Posterior cingulate gyrus (tissue), 11 donors: ENCODE data around the gene LIG1.
"Not testable (repeated sequence)": the region's sequence is repeated elsewhere in the genome, so short reads cannot be mapped to it uniquely, and the experiment has no call there.

Source experiments
- DNase-seq, 10 donors: peaks; one replicate each; pipeline versions ENCODE4 v3.0.0 to v3.0.0-alpha.2; 2020 to 2021; ENCODE audit warnings: mixed read lengths in 3 of 10
- intact Hi-C: fragments of 100-400 bp; cut with DNase I; formaldehyde crosslinking; loops from one replicate; pipeline ENCODE4 v1.15.1; 2023

The LIG1 gene

GRCh38 chr19:48123907-48124651 is 46.1 kb downstream of the LIG1 start:
- intact Hi-C loops: no loop called here
- DNase-seq: no peak

- intact Hi-C loops: no loop called here
- DNase-seq: peak in 1 of 10 donors; percentile 42
Measured at GRCh38 chr19:48122421-48122820, 47.7 kb downstream of the LIG1 start.

GRCh38 chr19:48121909-48122371 is 48.2 kb downstream of the LIG1 start:
- intact Hi-C loops: no loop called here
- DNase-seq: no peak

- DNase-seq: peak in 1 of 10 donors; percentile 64
- intact Hi-C loops: no loop called here
Measured at GRCh38 chr19:48121066-48121465, 49.1 kb downstream of the LIG1 start.

GRCh38 chr19:48120505-48120904 is 49.6 kb downstream of the LIG1 start:
- no peak for DNase-seq
- intact Hi-C loops: no loop called here

- peak in 1 of 10 donors; percentile 67 for DNase-seq
- intact Hi-C loops: no loop called here
Measured at GRCh38 chr19:48118131-48118517, 52.0 kb downstream of the LIG1 start.

- peak in 2 of 10 donors; percentile 72 to 75 for DNase-seq
- intact Hi-C loops: no loop called here
Measured at GRCh38 chr19:48117515-48118130, 52.5 kb downstream of the LIG1 start.

- intact Hi-C loops: no loop called here
- peak in 3 of 10 donors; percentile 59 to 82 (median 76) for DNase-seq
Measured at GRCh38 chr19:48113190-48113917, 56.8 kb downstream of the LIG1 start.

GRCh38 chr19:48111280-48111679 is 58.9 kb downstream of the LIG1 start:
- intact Hi-C loops: no loop called here
- DNase-seq: peak in 3 of 10 donors; percentile 32 to 50 (median 39)

- DNase-seq: peak; percentile 83 to 98 (median 89)
- intact Hi-C loops: no loop called here
Measured at GRCh38 chr19:48110350-48110966, 59.7 kb downstream of the LIG1 start, which contains the start of gene PLA2G4C. Gene PLA2G4C (minus strand): TSS chr19:48110817. CDS start chr19:48106529, 4,288 bp downstream.

GRCh38 chr19:48108997-48109782 is 61.0 kb downstream of the LIG1 start:
- intact Hi-C loops: no loop called here

GRCh38 chr19:48103922-48104321 is 66.2 kb downstream of the LIG1 start:
- peak in 3 of 10 donors; percentile 18 to 23 (median 19) for DNase-seq
- intact Hi-C loops: no loop called here

More at GRCh38 chr19:48108997-48109782, 61.0 kb downstream of the LIG1 start:
- DNase-seq: peak in 3 of 10 donors; percentile 9 to 23 (median 22)

GRCh38 chr19:48102870-48103751 is 67.0 kb downstream of the LIG1 start:
- intact Hi-C loops: no loop called here
- peak in 3 of 10 donors; percentile 32 to 63 (median 33) for DNase-seq

GRCh38 chr19:48095612-48096175 is 74.5 kb downstream of the LIG1 start:
- DNase-seq: no peak
- intact Hi-C loops: no loop called here

- intact Hi-C loops: no loop called here
- DNase-seq: no peak
Measured at GRCh38 chr19:48094855-48095203, 75.3 kb downstream of the LIG1 start.

GRCh38 chr19:48094129-48094854 is 75.9 kb downstream of the LIG1 start:
- intact Hi-C loops: no loop called here
- DNase-seq: no peak

GRCh38 chr19:48091111-48091718 is 78.9 kb downstream of the LIG1 start:
- intact Hi-C loops, DNase-seq: not testable (repeated sequence)
